Effector memory CD4-positive, alpha-beta T cell (primary cell): ENCODE results near the gene GLIPR1.

Experiments used
- DNase-seq, 3 donors: peaks; one replicate each; pipeline ENCODE4 v3.0.0-alpha.2; 2020
- H3K27ac ChIP-seq: 2 replicates; pipeline ENCODE4 v1.7.0; 2013; ENCODE audit warnings: mild to moderate bottlenecking, low read length, moderate library complexity; ENCODE audit not compliant: insufficient read depth, poor library complexity, severe bottlenecking
- H3K27me3 ChIP-seq: replicated peaks from 2 replicates; pipeline ENCODE4 v1.7.0; 2013; ENCODE audit warnings: mild to moderate bottlenecking, low read length; ENCODE audit not compliant: insufficient read depth, control insufficient read depth, poor library complexity, severe bottlenecking
- H3K36me3 ChIP-seq: 2 replicates; pipeline ENCODE4 v1.7.0; 2013; ENCODE audit warnings: mild to moderate bottlenecking, low read length, moderate library complexity; ENCODE audit not compliant: control insufficient read depth, insufficient read depth
- H3K4me1 ChIP-seq: 2 replicates; pipeline ENCODE4 v1.7.0; 2013; ENCODE audit warnings: low read length, mild to moderate bottlenecking; ENCODE audit not compliant: control insufficient read depth, insufficient read depth, poor library complexity, severe bottlenecking
- H3K4me3 ChIP-seq: 2 replicates; pipeline ENCODE4 v1.7.0; 2013; ENCODE audit warnings: low read length, low read depth, mild to moderate bottlenecking; ENCODE audit not compliant: insufficient read depth, poor library complexity, severe bottlenecking
- H3K9me3 ChIP-seq: 2 replicates; pipeline ENCODE4 v1.7.0; 2013; ENCODE audit warnings: mild to moderate bottlenecking, low read length, moderate library complexity; ENCODE audit not compliant: control insufficient read depth

Gene GLIPR1

DNA sequence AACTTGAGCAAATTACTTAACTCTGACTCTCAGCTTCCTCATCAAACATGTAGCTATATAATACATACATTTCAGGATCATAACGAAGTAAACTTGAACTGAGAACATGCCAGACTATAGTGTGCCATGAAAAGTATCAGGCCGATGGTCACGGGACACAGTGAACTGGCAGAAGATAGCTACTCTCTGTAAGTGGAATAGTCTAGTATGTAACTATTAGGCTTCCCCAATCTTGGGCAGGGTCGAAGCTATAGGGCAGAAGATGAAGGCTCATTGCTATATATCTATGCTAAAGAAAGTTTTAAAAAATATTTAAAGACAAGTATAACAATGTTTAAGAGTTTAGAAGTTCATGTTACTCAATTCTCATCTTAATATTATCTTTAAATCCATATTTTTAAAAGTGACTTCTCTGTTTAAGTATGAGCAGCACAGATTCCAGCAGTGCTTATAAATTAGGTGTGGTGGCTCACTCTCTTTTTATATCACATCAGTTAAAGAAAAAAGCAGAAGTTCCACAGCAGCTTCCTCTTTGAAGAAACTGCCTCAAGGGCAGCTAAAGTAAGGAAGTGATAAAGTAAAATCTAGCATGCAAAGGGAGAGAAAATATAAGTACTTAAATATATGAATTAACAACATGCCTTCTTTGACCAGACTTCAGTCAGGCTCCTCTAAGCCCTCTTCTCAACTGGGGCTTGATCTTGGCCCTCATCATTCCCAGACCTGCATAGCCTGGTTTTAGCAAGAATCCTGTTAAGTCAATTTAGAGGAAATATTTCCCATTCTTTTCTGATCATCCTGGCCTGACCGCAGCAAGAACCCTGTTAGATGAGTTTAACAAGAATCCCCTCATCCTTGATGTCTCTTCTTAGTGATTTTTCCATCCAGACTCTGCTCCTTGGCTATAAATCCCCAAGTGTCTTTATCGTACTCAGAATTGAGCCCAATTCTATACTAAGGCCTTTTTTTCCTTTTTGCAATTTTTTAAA lies 8.4 kb upstream of the GLIPR1 start:
- Histone ChIP-seq H3K27ac (no peak overlapping the region), H3K4me1 (peaks cover 3% of the 10 kb centered on the region), H3K36me3 (no peaks in the 10 kb centered on the region), H3K27me3 (no peaks in the 10 kb centered on the region), H3K4me3 (no peak overlapping the region), H3K9me3 (no peaks in the 10 kb centered on the region)
- DNase-seq = no peak

GRCh38 chr12:75474116-75474515 lies 6.4 kb upstream of the GLIPR1 start:
- Histone ChIP-seq H3K4me3 (no peak overlapping the region), H3K27me3 (no peaks in the 10 kb centered on the region), H3K36me3 (no peaks in the 10 kb centered on the region), H3K4me1 (peaks cover 16% of the 10 kb centered on the region), H3K9me3 (no peaks in the 10 kb centered on the region), H3K27ac (no peak overlapping the region)
- no peak for DNase-seq

DNA sequence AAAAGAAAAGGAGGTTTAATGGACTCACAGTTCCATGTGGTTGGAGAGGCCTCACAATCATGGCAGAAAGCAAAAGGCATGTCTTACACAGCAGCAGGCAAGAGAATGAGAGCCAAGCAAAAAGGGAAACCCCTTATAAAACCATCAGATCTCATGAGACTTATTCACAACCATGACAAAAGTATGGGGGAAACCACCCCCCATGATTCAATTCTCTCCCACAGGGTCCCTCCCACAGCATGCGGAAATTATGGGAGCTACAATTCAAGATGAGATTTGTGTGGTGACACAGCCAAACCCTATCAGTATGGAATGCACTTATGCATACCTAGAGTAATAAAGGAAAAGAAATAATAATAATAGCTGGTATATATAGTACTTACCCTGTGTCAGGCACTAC lies 4.5 kb upstream of the GLIPR1 start:
- DNase-seq = no peak
- H3K36me3 ChIP-seq = no peaks in the 10 kb centered on the region
- peaks cover 27% of the 10 kb centered on the region for H3K4me1 ChIP-seq
- H3K27me3 ChIP-seq = no peaks in the 10 kb centered on the region
- no peak overlapping the region for H3K4me3 ChIP-seq
- H3K27ac ChIP-seq = no peak overlapping the region
- H3K9me3 ChIP-seq = no peaks in the 10 kb centered on the region

DNA sequence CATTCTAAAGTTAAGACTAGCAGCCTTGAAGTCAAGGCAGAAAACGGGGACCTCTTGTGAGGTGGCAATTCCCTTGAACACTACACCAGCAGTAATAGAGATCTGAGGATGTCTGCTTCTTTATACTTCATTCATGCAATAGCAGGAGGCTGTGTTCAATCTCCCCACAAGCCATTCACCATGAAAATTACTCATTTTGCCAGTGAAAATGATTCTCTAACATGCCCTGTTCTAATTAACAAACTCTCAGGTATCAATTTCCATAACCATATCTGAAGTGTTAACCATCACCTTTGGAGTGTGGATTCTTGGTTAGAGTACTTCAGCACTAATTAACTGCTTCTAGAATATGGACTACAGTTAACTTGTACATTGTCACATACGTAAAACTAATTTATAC lies 3.4 kb upstream of the GLIPR1 start:
- H3K27ac ChIP-seq = peak overlapping the region; percentile 87
- no peak for DNase-seq
- no peaks in the 10 kb centered on the region for H3K9me3 ChIP-seq

GRCh38 chr12:75478116-75478794 lies 2.3 kb upstream of the GLIPR1 start:
- Histone ChIP-seq H3K36me3 (no peaks in the 10 kb centered on the region), H3K27me3 (no peaks in the 10 kb centered on the region), H3K27ac (peak overlapping the region; percentile 87), H3K9me3 (no peaks in the 10 kb centered on the region), H3K4me3 (no peak overlapping the region), H3K4me1 (peaks cover 42% of the 10 kb centered on the region)
- no peak for DNase-seq

More for the DNA sequence above, 3.4 kb upstream of the GLIPR1 start:
- Histone ChIP-seq H3K4me3 (no peak overlapping the region), H3K27me3 (no peaks in the 10 kb centered on the region), H3K36me3 (no peaks in the 10 kb centered on the region), H3K4me1 (peaks cover 35% of the 10 kb centered on the region)

DNA sequence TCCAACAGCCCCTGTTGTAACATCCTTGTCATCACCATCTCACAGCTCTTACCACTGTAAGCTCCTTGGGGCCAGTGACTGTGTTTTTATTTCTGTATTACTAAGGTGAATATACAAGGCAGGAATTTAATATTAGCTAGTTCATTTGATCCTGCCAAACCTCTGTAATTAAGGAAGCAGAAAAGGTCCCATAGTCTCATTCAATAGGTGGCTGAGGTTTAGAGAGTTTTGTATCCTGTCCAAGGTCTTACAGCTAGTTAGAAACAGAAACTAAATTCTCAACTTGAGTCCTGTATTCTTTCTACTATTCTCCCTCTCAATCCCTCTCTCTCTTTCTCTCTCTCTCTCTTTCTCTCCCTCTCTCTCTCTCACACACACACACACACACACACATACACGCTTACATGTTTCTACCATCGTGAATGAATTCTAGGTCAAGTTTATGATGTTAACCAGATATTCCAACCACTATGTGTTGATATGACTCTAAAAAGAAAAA lies 543 bp upstream of the GLIPR1 start:
- H3K27me3 ChIP-seq = no peaks in the 10 kb centered on the region
- H3K4me1 ChIP-seq = peaks cover 57% of the 10 kb centered on the region
- peak overlapping the region; percentile 58 for H3K4me3 ChIP-seq
- DNase-seq = no peak
- no peaks in the 10 kb centered on the region for H3K36me3 ChIP-seq
- no peaks in the 10 kb centered on the region for H3K9me3 ChIP-seq
- peak overlapping the region; percentile 87 for H3K27ac ChIP-seq

DNA sequence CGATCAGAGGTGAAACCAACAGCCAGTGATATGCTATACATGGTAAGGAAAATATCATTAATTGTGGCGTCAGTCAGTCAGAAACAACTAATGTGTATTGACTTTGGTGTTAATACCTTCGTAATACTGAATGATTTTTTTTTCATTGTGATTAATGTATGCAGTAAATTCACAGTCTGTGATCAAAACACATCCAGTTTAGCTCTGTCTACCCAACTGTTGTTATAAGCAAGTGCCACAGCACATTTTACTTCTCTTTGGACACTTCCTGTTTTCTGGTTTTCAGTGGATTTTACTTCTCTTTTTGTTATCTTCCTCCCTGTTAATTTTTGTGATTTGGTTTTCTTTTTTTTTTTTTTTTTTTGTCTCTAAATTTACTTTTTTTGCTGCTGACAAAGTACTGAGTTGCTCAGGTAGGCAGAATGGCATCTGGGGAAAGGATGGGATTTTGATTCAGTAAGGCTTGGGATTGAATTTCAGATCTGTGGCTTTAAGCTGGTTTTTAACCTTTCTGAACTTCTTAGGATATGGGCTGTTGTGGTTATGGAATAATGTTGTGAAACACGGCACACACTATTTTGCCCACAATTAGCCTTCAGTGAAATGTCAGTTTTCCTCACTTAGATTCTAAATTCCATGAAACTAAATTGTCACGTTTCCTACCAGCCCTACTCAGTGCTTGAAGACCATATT lies 604 bp downstream of the GLIPR1 start:
- Histone ChIP-seq H3K27me3 (no peaks in the 10 kb centered on the region), H3K36me3 (no peaks in the 10 kb centered on the region), H3K4me1 (peaks cover 60% of the 10 kb centered on the region), H3K4me3 (peak overlapping the region; percentile 58), H3K9me3 (no peaks in the 10 kb centered on the region), H3K27ac (peak overlapping the region; percentile 87)
- no peak for DNase-seq

DNA sequence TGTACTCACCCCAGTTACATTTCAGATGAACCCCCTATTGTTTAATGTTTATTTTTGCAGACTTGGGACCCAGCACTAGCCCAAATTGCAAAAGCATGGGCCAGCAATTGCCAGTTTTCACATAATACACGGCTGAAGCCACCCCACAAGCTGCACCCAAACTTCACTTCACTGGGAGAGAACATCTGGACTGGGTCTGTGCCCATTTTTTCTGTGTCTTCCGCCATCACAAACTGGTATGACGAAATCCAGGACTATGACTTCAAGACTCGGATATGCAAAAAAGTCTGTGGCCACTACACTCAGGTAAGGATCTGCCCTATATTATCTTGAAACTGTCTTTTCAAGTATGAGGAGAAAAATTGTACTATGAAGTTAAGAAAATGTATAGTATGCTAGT lies 1.2 kb downstream of the GLIPR1 start:
- Histone ChIP-seq H3K27ac (peak overlapping the region; percentile 87), H3K4me3 (peak overlapping the region; percentile 58)

GRCh38 chr12:75482646-75483045 lies 2.1 kb downstream of the GLIPR1 start:
- Histone ChIP-seq H3K4me1 (peaks cover 56% of the 10 kb centered on the region), H3K36me3 (no peaks in the 10 kb centered on the region), H3K27ac (peak overlapping the region; percentile 87), H3K9me3 (no peaks in the 10 kb centered on the region), H3K4me3 (peak overlapping the region; percentile 58), H3K27me3 (no peaks in the 10 kb centered on the region)
- no peak for DNase-seq

More for the DNA sequence above, 1.2 kb downstream of the GLIPR1 start:
- Histone ChIP-seq H3K27me3 (no peaks in the 10 kb centered on the region), H3K9me3 (no peaks in the 10 kb centered on the region), H3K36me3 (no peaks in the 10 kb centered on the region), H3K4me1 (peaks cover 60% of the 10 kb centered on the region)
- DNase-seq = no peak
